Ramos (cell line): Measurements from ENCODE around the gene EIF6.

ENCODE experiments used
- in situ Hi-C: fragments of 300-500 bp; cut with MboI; formaldehyde crosslinking; loops from one replicate; pipeline ENCODE4 v1.14.3; 2022; ENCODE audit warnings: low sequenced_read_pairs; ENCODE audit not compliant: unreplicated experiment

The EIF6 gene

GRCh38 chr20:35314816-35315631 lies 30.5 kb upstream of the EIF6 start:
- in situ Hi-C loops, result no loop called here

GRCh38 chr20:35312318-35312717 lies 27.7 kb upstream of the EIF6 start:
- in situ Hi-C loops, result no loop called here

- in situ Hi-C loops, result no loop called here
These were observed 27.2 kb upstream of the EIF6 start for GRCh38 chr20:35311822-35312221.

- in situ Hi-C loops, result no loop called here
These were observed 26.8 kb upstream of the EIF6 start for GRCh38 chr20:35311409-35311808.

- in situ Hi-C loops, result no loop called here
These were observed 23.4 kb upstream of the EIF6 start for GRCh38 chr20:35307666-35308653.

GRCh38 chr20:35306931-35307517 lies 22.5 kb upstream of the EIF6 start:
- in situ Hi-C loops, result no loop called here

GRCh38 chr20:35305682-35306556 lies 21.3 kb upstream of the EIF6 start:
- in situ Hi-C loops, result no loop called here

- in situ Hi-C loops, result loop anchor here (5.0 kb wide), 1 partner anchor 137 kb away; no protein-coding TSS in a partner anchor
These were observed 20.4 kb upstream of the EIF6 start for GRCh38 chr20:35304956-35305355.

- in situ Hi-C loops, result loop anchor here (5.0 kb wide), 1 partner anchor 138 kb away; no protein-coding TSS in a partner anchor
These were observed 19.3 kb upstream of the EIF6 start for GRCh38 chr20:35303735-35304491.

- in situ Hi-C loops, result loop anchor here (5.0 kb wide), 1 partner anchor 139 kb away; no protein-coding TSS in a partner anchor
These were observed 18.8 kb upstream of the EIF6 start for GRCh38 chr20:35303382-35303734.

GRCh38 chr20:35302421-35303335 lies 18.1 kb upstream of the EIF6 start:
- in situ Hi-C loops, result loop anchor here (5.0 kb wide), 1 partner anchor 140 kb away; no protein-coding TSS in a partner anchor

GRCh38 chr20:35301426-35301825 lies 16.9 kb upstream of the EIF6 start:
- in situ Hi-C loops, result loop anchor here (5.0 kb wide), 1 partner anchor 141 kb away; no protein-coding TSS in a partner anchor

- in situ Hi-C loops, result loop anchor here (5.0 kb wide), 1 partner anchor 142 kb away; no protein-coding TSS in a partner anchor
These were observed 16.1 kb upstream of the EIF6 start for GRCh38 chr20:35300469-35301262.

GRCh38 chr20:35299780-35300179 lies 15.2 kb upstream of the EIF6 start:
- in situ Hi-C loops, result loop anchor here (5.0 kb wide), 1 partner anchor 143 kb away; no protein-coding TSS in a partner anchor

GRCh38 chr20:35298264-35298663 lies 13.7 kb upstream of the EIF6 start:
- in situ Hi-C loops, result no loop called here

- in situ Hi-C loops, result no loop called here
These were observed 13.2 kb upstream of the EIF6 start for GRCh38 chr20:35297740-35298139.

GRCh38 chr20:35297155-35297554 lies 12.6 kb upstream of the EIF6 start:
- in situ Hi-C loops, result no loop called here
